Measurements from ENCODE around the gene SNTA1. TPM values are rescaled to one million over a fixed set of nuclear protein-coding genes. Genes with fewer than 3 reads are reported as not detected.
A peak's percentile ranks its signal among the peaks of the same experiment; 100 is the strongest.

SNTA1 gene
- total RNA-seq, 4 donors from 2014 or later, result 198 to 320 (median 219) TPM

DNA sequence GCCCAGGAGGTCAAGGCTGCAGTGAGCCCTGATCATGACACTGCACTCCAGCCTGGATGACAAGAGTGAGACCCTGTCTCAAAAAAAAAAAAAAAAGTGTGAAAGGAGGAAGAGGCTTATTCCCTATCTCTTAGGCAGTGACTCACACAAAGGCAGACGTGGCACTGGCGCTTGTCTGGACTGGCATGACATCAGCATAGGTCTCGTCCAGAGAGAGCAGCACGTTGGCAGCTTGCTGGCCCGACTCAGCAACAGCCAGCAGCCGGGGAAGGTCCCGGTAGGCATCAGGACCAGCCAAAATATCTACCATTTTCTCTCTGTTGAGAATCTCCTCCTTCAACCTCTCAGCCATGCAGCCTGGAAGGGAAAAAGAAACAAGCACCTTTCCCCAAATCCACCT lies 56.4 kb downstream of the SNTA1 start:
- no peaks in the 10 kb centered on the region for H3K4me1 ChIP-seq
- intact Hi-C loops (cut with DNase I; ENCODE audit: low total_unique reads) (no loop called here), in situ Hi-C loops (cut with MboI; ENCODE audit: low sequenced_read_pairs in 4 of 4) (no loop called here)
- peaks cover 0 to 58% of the 10 kb centered on the region in 2 donors for H3K36me3 ChIP-seq
- no peaks in the 10 kb centered on the region for H3K27me3 ChIP-seq
- ATAC-seq (peak; percentile 69 to 71), DNase-seq (peak in 1 of 2 donors; percentile 63)
- no peaks in the 10 kb centered on the region for H3K9me3 ChIP-seq
- H3K4me3 ChIP-seq, result no peak overlapping the region
- peak overlapping the region in 1 of 4 donors; percentile 1 for H3K27ac ChIP-seq
- TF ChIP-seq CTCF (IDR thresholded peaks at IDR 0.05 in 4 of 5, conservative IDR thresholded peaks at IDR 0.05 in 1 of 5) (no peak), POLR2A (IDR thresholded peaks at IDR 0.05) (no peak)

DNA sequence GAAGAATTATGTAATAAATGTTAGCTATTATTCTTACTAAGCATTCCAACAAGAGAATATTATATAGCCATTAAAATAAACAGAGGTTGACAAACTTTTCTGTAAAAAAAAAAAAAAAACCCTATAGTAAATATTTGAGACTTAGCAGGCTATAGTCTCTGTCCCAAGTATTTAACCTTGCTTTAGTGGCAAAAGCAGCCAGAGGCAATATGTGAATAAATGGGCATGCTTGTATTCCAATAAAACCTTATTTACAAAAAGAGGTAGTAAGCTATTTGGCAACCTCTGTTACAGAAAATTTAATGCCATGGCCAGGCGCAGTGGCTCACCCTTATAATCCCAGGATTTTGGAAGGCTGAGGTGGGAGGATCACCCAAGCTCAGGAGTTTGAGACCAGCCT lies 56.9 kb downstream of the SNTA1 start:
- Histone ChIP-seq H3K36me3 (peaks cover 0 to 58% of the 10 kb centered on the region in 2 donors), H3K4me1 (no peaks in the 10 kb centered on the region), H3K27ac (no peak overlapping the region), H3K27me3 (no peaks in the 10 kb centered on the region), H3K9me3 (no peaks in the 10 kb centered on the region), H3K4me3 (no peak overlapping the region)
- DNase-seq, result no peak
- ATAC-seq, result no peak
- TF ChIP-seq POLR2A (IDR thresholded peaks at IDR 0.05) (no peak), CTCF (IDR thresholded peaks at IDR 0.05 in 4 of 5, conservative IDR thresholded peaks at IDR 0.05 in 1 of 5) (no peak)
- in situ Hi-C loops (cut with MboI; ENCODE audit: low sequenced_read_pairs in 4 of 4) (no loop called here), intact Hi-C loops (cut with DNase I; ENCODE audit: low total_unique reads) (no loop called here)

DNA sequence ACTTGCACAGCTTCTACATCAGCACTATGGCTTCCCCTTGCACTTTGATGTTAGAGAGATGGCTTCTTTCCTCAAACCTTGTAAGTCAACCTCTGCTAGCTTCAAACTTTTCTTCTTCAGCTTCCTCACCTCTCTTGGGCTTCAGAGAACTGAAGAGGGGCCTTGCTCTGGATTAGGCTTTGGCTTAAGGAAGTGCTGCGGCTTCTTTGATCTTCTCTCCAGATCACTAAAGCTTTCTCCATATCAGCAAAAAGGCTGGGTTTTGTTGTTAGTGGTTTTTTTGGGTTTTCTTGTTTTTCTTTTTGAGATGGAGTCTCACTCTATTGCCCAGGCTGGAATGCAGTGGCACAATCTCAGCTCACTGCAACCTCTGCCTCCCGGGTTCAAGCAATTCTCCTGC lies 66.2 kb downstream of the SNTA1 start:
- H3K9me3 ChIP-seq, result no peaks in the 10 kb centered on the region
- H3K27ac ChIP-seq, result no peak overlapping the region
- peaks cover 0 to 80% of the 10 kb centered on the region in 2 donors for H3K36me3 ChIP-seq
- no peak overlapping the region for H3K4me3 ChIP-seq
- ATAC-seq (no peak), DNase-seq (no peak)
- intact Hi-C loops (cut with DNase I; ENCODE audit: low total_unique reads), result no loop called here
- H3K4me1 ChIP-seq, result no peaks in the 10 kb centered on the region
- no peaks in the 10 kb centered on the region for H3K27me3 ChIP-seq
- in situ Hi-C loops (cut with MboI; ENCODE audit: low sequenced_read_pairs in 4 of 4), result no loop called here
- TF ChIP-seq POLR2A (IDR thresholded peaks at IDR 0.05) (no peak), CTCF (IDR thresholded peaks at IDR 0.05 in 4 of 5, conservative IDR thresholded peaks at IDR 0.05 in 1 of 5) (no peak)

- Histone ChIP-seq H3K4me1 (no peaks in the 10 kb centered on the region), H3K27me3 (no peaks in the 10 kb centered on the region), H3K4me3 (no peak overlapping the region), H3K9me3 (no peaks in the 10 kb centered on the region), H3K27ac (no peak overlapping the region), H3K36me3 (peaks cover 0 to 81% of the 10 kb centered on the region in 2 donors)
- intact Hi-C loops (cut with DNase I; ENCODE audit: low total_unique reads), result no loop called here
- in situ Hi-C loops (cut with MboI; ENCODE audit: low sequenced_read_pairs in 4 of 4), result no loop called here
- DNase-seq, result no peak
- no peak for ATAC-seq
- no peak for TF ChIP-seq POLR2A (IDR thresholded peaks at IDR 0.05)
- TF ChIP-seq CTCF (IDR thresholded peaks at IDR 0.05 in 4 of 5, conservative IDR thresholded peaks at IDR 0.05 in 1 of 5), result no peak
Observed at GRCh38 chr20:33373735-33374605, 69.6 kb downstream of the SNTA1 start.
